Heart right ventricle (tissue), 16 donors: ENCODE data around the gene LRRC57. TPM values are rescaled to one million over a fixed set of nuclear protein-coding genes. Genes with fewer than 3 reads are reported as not detected.
A peak's percentile ranks its signal among the peaks of the same experiment; 100 is the strongest.

Source experiments
- ATAC-seq, 8 donors: fragments of 200-7000 bp; cut with Tn5 transposase; one replicate each; pipeline ENCODE4 v1.9.1; 2020; ENCODE audit warnings: mild to moderate bottlenecking in 8 of 8, moderate library complexity in 8 of 8, moderate number of reproducible peaks in 1 of 8
- DNase-seq, 2 donors: peaks; one replicate each; pipeline ENCODE4 v3.0.0-alpha.2; 2020
- H3K27ac ChIP-seq, 10 donors: fragments of 200-600 bp; sonication (generic) in 2 of 10; one replicate each; pipeline versions ENCODE4 v1.5.0 to v1.8.0; 2020 to 2022; ENCODE audit warnings: mild to moderate bottlenecking in 3 of 10
- H3K27me3 ChIP-seq, 7 donors: fragments of 200-600 bp; one replicate each; pipeline ENCODE4 v1.8.0; 2021 to 2022; ENCODE audit warnings: mild to moderate bottlenecking in 2 of 7
- H3K36me3 ChIP-seq, 9 donors: fragments of 200-600 bp; sonication (generic) in 1 of 9; one replicate each; pipeline versions ENCODE4 v1.5.0 to v1.8.0; 2020 to 2022; ENCODE audit warnings: mild to moderate bottlenecking in 2 of 9
- H3K4me1 ChIP-seq, 9 donors: fragments of 200-600 bp; sonication (generic) in 1 of 9; one replicate each; pipeline versions ENCODE4 v1.5.0 to v1.8.0; 2020 to 2022; ENCODE audit warnings: mild to moderate bottlenecking in 4 of 9
- H3K4me3 ChIP-seq, 10 donors: fragments of 200-600 bp; sonication (generic) in 2 of 10; one replicate each; pipeline versions ENCODE4 v1.5.0 to v1.8.0; 2020 to 2022; ENCODE audit warnings: mild to moderate bottlenecking in 7 of 10, moderate library complexity in 2 of 10
- H3K9me3 ChIP-seq, 11 donors: fragments of 200-600 bp in 10 of 11; sonication (generic) in 2 of 11; one replicate each; pipeline versions ENCODE4 v1.5.0 to v1.8.0; 2013 to 2022; ENCODE audit warnings: mild to moderate bottlenecking in 2 of 11, control low read depth in 1 of 11, moderate library complexity in 1 of 11
- CTCF ChIP-seq, 9 donors: fragments of 200-600 bp; sonication (generic) in 2 of 9; IDR thresholded peaks; one replicate each; pipeline versions ENCODE4 v1.5.0 to v1.8.0; 2021 to 2022; ENCODE audit warnings: antibody characterized with exemption in 9 of 9, mild to moderate bottlenecking in 5 of 9, moderate library complexity in 1 of 9
- WGBS, 2 donors: extraction: QIAGEN DNeasy Blood & Tissue Kit; methylation state at CpG; one replicate each; pipeline ENCODE4 v1.1.7; 2013; ENCODE audit warnings: inconsistent platforms in 1 of 2; 5-methylcytosine and 5-hydroxymethylcytosine counted together
- intact Hi-C, 10 donors: fragments of 100-400 bp; cut with DNase I; formaldehyde crosslinking; loops; one replicate each; pipeline versions ENCODE4 v1.11.1 to v1.14.2; 2022
- polyA plus RNA-seq, 2 donors: library from polyadenylated mRNA; stranded (reverse); fragments of 200-250 nt; gene quantifications; one replicate each; pipeline ENCODE4 v1.2.3, GENCODE V29; 2013
- total RNA-seq, 10 donors: library from RNA; stranded (reverse); fragmentation: NEBNext Ultra II Directional in 3 of 10; extraction: Animal tissue kit (Norgen Biotek cat#: 25700) in 3 of 10; gene quantifications; one replicate each; pipeline versions ENCODE4 v1.2.1 to v1.2.4, GENCODE V29; 2021 to 2023
- donor health status: Arrhythmogenic right ventricular cardiomyopathy.
- donor health status: ischemic (EF 13 %, LVEDD 7.1; RV severe dilation, severe dysfunction).
- donor health status: healthy with polysubstance abuse.
- donor health status: DM: no; HTN: yes; CAD: no.
- donor health status: DM: no; HTN: no; CAD: no.
- donor health status: ischemic (EF 25% LVEDD 6.9; RV normal size, moderate dysfunction).
- donor health status: ischemic (EF 25% LVEDD 5.7; RV mildly dilated, moderate dysfunction).
- donor health status: healthy.
- donor health status: DM: yes; HTN: yes; CAD: no.
- donor health status: Ischemic cardiomyopathy.
- donor health status: ischemic (EF 35%, LVEDD 5.7; RV mildly dilated, moderate dysfunction).
- donor health status: nonischemic (EF 11% LVEDD 7.7; RV severe dilation, severe dysfunction).
- donor health status: DM: yes; HTN: yes; CAD: no.
- donor health status: PGD.
- donor health status: ischemic (EF 29% LVEDD 5.4; RV normal size, mild dysfunction).
- donor health status: nonischemic (EF 23%, LVEDD 6.1; RV moderate dilation, normal function).

Gene LRRC57
- total and polyA plus RNA-seq, 12 donors, result 3.7 to 24.6 (median 16.4) TPM

- intact Hi-C loops, result loop anchor here in 9 of 10 donors (2.0 to 10.0 kb wide), 6 partner anchors 53 to 105 kb away; partner anchors contain the start of gene SNAP23 (in 1 of the 9)
- Histone ChIP-seq H3K4me1 (peaks cover 3 to 54% (median 26%) of the 10 kb centered on the region in 9 donors), H3K36me3 (peaks cover 0 to 21% (median 6%) of the 10 kb centered on the region in 9 donors), H3K27me3 (no peaks in the 10 kb centered on the region), H3K4me3 (peak overlapping the region in 8 of 10 donors; percentile 82 to 99 (median 96)), H3K27ac (peak overlapping the region in 5 of 10 donors; percentile 89 to 96 (median 93)), H3K9me3 (no peaks in the 10 kb centered on the region)
- no peak for DNase-seq
- WGBS, 2 donors, result 76% methylated on average over 12 of the region's 12 CpGs
- no peak for TF ChIP-seq CTCF (IDR thresholded peaks at IDR 0.05)
- ATAC-seq, result no peak
These were observed 1.3 kb upstream of the LRRC57 start for GRCh38 chr15:42549741-42550392.

- peak in 1 of 2 donors; percentile 6 for DNase-seq
- Histone ChIP-seq H3K9me3 (no peaks in the 10 kb centered on the region), H3K27me3 (no peaks in the 10 kb centered on the region), H3K27ac (peak overlapping the region; percentile 71 to 97 (median 92)), H3K4me1 (peaks cover 3 to 61% (median 26%) of the 10 kb centered on the region in 9 donors), H3K36me3 (peaks cover 0 to 29% (median 7%) of the 10 kb centered on the region in 9 donors), H3K4me3 (peak overlapping the region; percentile 75 to 99 (median 96))
- 0% methylated on average over 15 of the region's 15 CpGs for WGBS, 2 donors
- intact Hi-C loops, result loop anchor here in 7 of 10 donors (2.0 to 10.0 kb wide), 5 partner anchors 98 to 106 kb away; no protein-coding TSS in a partner anchor
- TF ChIP-seq CTCF (IDR thresholded peaks at IDR 0.05), result peak in 1 of 9 donors; percentile 10
- peak; percentile 21 to 62 (median 43) for ATAC-seq
These were observed 469 bp upstream of the LRRC57 start for GRCh38 chr15:42549032-42549491.

GRCh38 chr15:42547918-42548248 lies 710 bp downstream of the LRRC57 start:
- Histone ChIP-seq H3K4me3 (peak overlapping the region; percentile 75 to 99 (median 96)), H3K9me3 (no peaks in the 10 kb centered on the region), H3K27ac (peak overlapping the region; percentile 71 to 97 (median 92)), H3K36me3 (peaks cover 0 to 41% (median 14%) of the 10 kb centered on the region in 9 donors), H3K27me3 (no peaks in the 10 kb centered on the region), H3K4me1 (peaks cover 3 to 53% (median 26%) of the 10 kb centered on the region in 9 donors)
- DNase-seq (no peak), ATAC-seq (peak in 5 of 8 donors; percentile 4 to 36 (median 17))
- WGBS, 2 donors, result 2 to 3% methylated on average over 9 of the region's 9 CpGs
- intact Hi-C loops, result loop anchor here in 7 of 10 donors (1.0 to 10.0 kb wide), 6 partner anchors 27 to 107 kb away; partner anchors contain the start of gene STARD9 (in 1 of the 7)
- no peak for TF ChIP-seq CTCF (IDR thresholded peaks at IDR 0.05)

- no peaks in the 10 kb centered on the region for H3K9me3 ChIP-seq
- H3K27me3 ChIP-seq, result no peaks in the 10 kb centered on the region
- H3K4me1 ChIP-seq, result peaks cover 3 to 47% (median 25%) of the 10 kb centered on the region in 9 donors
- TF ChIP-seq CTCF (IDR thresholded peaks at IDR 0.05), result no peak
- H3K27ac ChIP-seq, result peak overlapping the region in 1 of 10 donors; percentile 16
- DNase-seq, result no peak
- intact Hi-C loops, result loop anchor here in 3 of 10 donors (5.0 to 10.0 kb wide), 3 partner anchors 102 to 110 kb away; no protein-coding TSS in a partner anchor
- 87 to 93% methylated on average over 4 of the region's 4 CpGs for WGBS, 2 donors
- peaks cover 0 to 69% (median 18%) of the 10 kb centered on the region in 9 donors for H3K36me3 ChIP-seq
- no peak for ATAC-seq
- no peak overlapping the region for H3K4me3 ChIP-seq
These were observed 3.6 kb downstream of the LRRC57 start for GRCh38 chr15:42544853-42545629.
